ENCODE results near the gene REXO1.

Gene REXO1

GRCh38 chr19:1765904-1766799 lies 82.1 kb downstream of the REXO1 start:
- no peak for TF ChIP-seq SPI1 (IDR thresholded peaks at IDR 0.05; ENCODE audit: low read depth, low read length)
- TF ChIP-seq POLR2AphosphoS5 (IDR thresholded peaks at IDR 0.05; ENCODE audit: low read depth, low read length) = no peak
- TF ChIP-seq PAX5 (IDR thresholded peaks at IDR 0.05; ENCODE audit: insufficient read depth, low read length, severe bottlenecking) = no peak
- no peak for TF ChIP-seq POLR2A (IDR thresholded peaks at IDR 0.05; ENCODE audit: low read depth, low read length)
- TF ChIP-seq POU2F2 (IDR thresholded peaks at IDR 0.05; ENCODE audit: low read depth, low read length) = no peak
- TF ChIP-seq TAF1 (IDR thresholded peaks at IDR 0.05; ENCODE audit: low read depth, low read length) = no peak
- DNase-seq (ENCODE audit: insufficient read length, low spot score) (no peak), FAIRE-seq (no peak)

All from GM12891 (cell line).